ENCODE data around the gene ITIH4. TPM values are rescaled to one million over a fixed set of nuclear protein-coding genes. Genes with fewer than 3 reads are reported as not detected.

Gene ITIH4
- total RNA-seq, 4 donors from 2014 or later: 3.9 to 8.6 (median 7.5) TPM

GRCh38 chr3:52790741-52791140 lies 39.7 kb downstream of the ITIH4 start:
- H3K27ac ChIP-seq: no peak overlapping the region
- no peaks in the 10 kb centered on the region for H3K36me3 ChIP-seq
- TF ChIP-seq CTCF (IDR thresholded peaks at IDR 0.05) (no peak), POLR2A (IDR thresholded peaks at IDR 0.05) (no peak)
- peaks cover 0 to 5% of the 10 kb centered on the region in 2 donors for H3K4me1 ChIP-seq
- no peaks in the 10 kb centered on the region for H3K27me3 ChIP-seq
- WGBS, 2 donors: 86 to 93% methylated on average over 13 of the region's 13 CpGs
- intact Hi-C loops (cut with DNase I): no loop called here
- no peak for DNase-seq
- H3K4me3 ChIP-seq (replicated peaks in 1 of 3): no peak overlapping the region
- H3K9me3 ChIP-seq: no peaks in the 10 kb centered on the region

- H3K4me1 ChIP-seq: peaks cover 0 to 5% of the 10 kb centered on the region in 2 donors
- no peak for DNase-seq
- H3K9me3 ChIP-seq: no peaks in the 10 kb centered on the region
- H3K36me3 ChIP-seq: no peaks in the 10 kb centered on the region
- WGBS, 2 donors: 89 to 90% methylated on average over 7 of the region's 7 CpGs
- H3K4me3 ChIP-seq (replicated peaks in 1 of 3): no peak overlapping the region
- no peak for TF ChIP-seq POLR2A (IDR thresholded peaks at IDR 0.05)
- no peak for TF ChIP-seq CTCF (IDR thresholded peaks at IDR 0.05)
- no peak overlapping the region for H3K27ac ChIP-seq
- H3K27me3 ChIP-seq: no peaks in the 10 kb centered on the region
- intact Hi-C loops (cut with DNase I): no loop called here
These were observed 40.1 kb downstream of the ITIH4 start for GRCh38 chr3:52790337-52790736.

- intact Hi-C loops (cut with DNase I): no loop called here
- TF ChIP-seq POLR2A (IDR thresholded peaks at IDR 0.05): no peak
- TF ChIP-seq CTCF (IDR thresholded peaks at IDR 0.05): no peak
- H3K4me1 ChIP-seq: peaks cover 0 to 5% of the 10 kb centered on the region in 2 donors
- no peak overlapping the region for H3K4me3 ChIP-seq (replicated peaks in 1 of 3)
- 86 to 87% methylated on average over 4 to 6 of the region's 6 CpGs for WGBS, 2 donors
- H3K9me3 ChIP-seq: no peaks in the 10 kb centered on the region
- DNase-seq: no peak
- H3K27ac ChIP-seq: no peak overlapping the region
- no peaks in the 10 kb centered on the region for H3K36me3 ChIP-seq
- H3K27me3 ChIP-seq: no peaks in the 10 kb centered on the region
These were observed 40.8 kb downstream of the ITIH4 start for GRCh38 chr3:52789746-52790040.

GRCh38 chr3:52788890-52789745 lies 41.4 kb downstream of the ITIH4 start:
- Histone ChIP-seq H3K27ac (no peak overlapping the region), H3K36me3 (no peaks in the 10 kb centered on the region), H3K4me3 (replicated peaks in 1 of 3) (no peak overlapping the region), H3K9me3 (no peaks in the 10 kb centered on the region), H3K4me1 (no peaks in the 10 kb centered on the region), H3K27me3 (no peaks in the 10 kb centered on the region)
- 85 to 86% methylated on average over 13 to 16 of the region's 16 CpGs for WGBS, 2 donors
- intact Hi-C loops (cut with DNase I): no loop called here
- TF ChIP-seq CTCF (IDR thresholded peaks at IDR 0.05) (no peak), POLR2A (IDR thresholded peaks at IDR 0.05) (no peak)
- no peak for DNase-seq

All from thyroid gland (tissue), 4 donors.